AG10803 (cell line): Measurements from ENCODE around the gene GRB14.
"Not testable (repeated sequence)": the region's sequence is repeated elsewhere in the genome, so short reads cannot be mapped to it uniquely, and the experiment has no call there.

Experiments used
- DNase-seq: peaks from one replicate; pipeline ENCODE4 v3.0.0; 2010; ENCODE audit warnings: low read depth
- H3K4me3 ChIP-seq: 2 replicates; pipeline ENCODE4 v1.5.1; 2011; ENCODE audit warnings: mild to moderate bottlenecking, low read length, control low read depth
- CTCF ChIP-seq: conservative IDR thresholded peaks from 2 replicates; pipeline ENCODE4 v1.5.1; 2011; ENCODE audit warnings: mild to moderate bottlenecking, low read length, control low read depth, inconsistent platforms

Gene GRB14

GRCh38 chr2:164478205-164478604 is 143.1 kb downstream of the GRB14 start:
- no peak for DNase-seq
- no peak overlapping the region for H3K4me3 ChIP-seq
- no peak for TF ChIP-seq CTCF

DNA sequence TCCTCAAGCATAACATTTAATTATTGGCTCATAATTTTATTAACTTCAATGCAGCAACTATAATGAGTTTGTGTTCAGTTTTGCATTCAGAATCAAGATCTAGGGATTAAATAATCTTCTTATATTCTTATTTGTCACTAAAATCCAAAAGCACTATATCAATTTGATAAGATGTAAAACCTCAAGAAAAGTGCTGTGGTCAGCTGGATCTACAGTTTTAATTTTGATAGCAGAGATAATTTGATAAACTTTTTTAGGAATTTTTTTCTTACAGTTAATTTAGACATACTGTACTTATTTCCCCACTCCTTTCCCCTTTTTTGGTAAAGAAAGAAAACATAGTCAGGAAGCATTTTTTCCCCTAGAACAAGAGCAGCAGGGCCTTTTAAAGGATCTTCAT is 146.4 kb downstream of the GRB14 start:
- no peak for TF ChIP-seq CTCF
- H3K4me3 ChIP-seq, result no peak overlapping the region
- no peak for DNase-seq

DNA sequence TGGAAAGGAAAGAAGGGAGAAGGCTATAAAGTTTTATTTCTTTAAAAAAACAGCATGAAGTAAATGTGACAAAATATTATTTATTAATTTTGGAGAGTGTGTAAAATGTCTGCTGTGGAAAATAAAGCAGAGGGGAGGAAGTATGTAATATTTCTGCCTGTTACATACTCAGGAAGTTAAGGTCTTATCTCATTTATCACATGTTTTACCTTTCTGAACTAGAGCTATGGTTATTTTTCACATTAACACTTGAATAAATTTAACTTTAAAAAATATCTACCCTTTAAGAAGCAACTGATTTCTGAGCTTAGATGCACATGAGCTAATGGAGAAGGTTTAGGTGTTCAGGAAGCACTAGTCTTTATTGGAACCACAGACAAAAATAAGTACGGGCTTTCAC is 148.3 kb downstream of the GRB14 start:
- DNase-seq, result no peak
- no peak overlapping the region for H3K4me3 ChIP-seq
- no peak for TF ChIP-seq CTCF

GRCh38 chr2:164465047-164465446 is 156.2 kb downstream of the GRB14 start:
- not testable (repeated sequence) for H3K4me3 ChIP-seq, DNase-seq

GRCh38 chr2:164464376-164464775 is 156.9 kb downstream of the GRB14 start:
- no peak overlapping the region for H3K4me3 ChIP-seq
- DNase-seq, result no peak
- TF ChIP-seq CTCF, result no peak

DNA sequence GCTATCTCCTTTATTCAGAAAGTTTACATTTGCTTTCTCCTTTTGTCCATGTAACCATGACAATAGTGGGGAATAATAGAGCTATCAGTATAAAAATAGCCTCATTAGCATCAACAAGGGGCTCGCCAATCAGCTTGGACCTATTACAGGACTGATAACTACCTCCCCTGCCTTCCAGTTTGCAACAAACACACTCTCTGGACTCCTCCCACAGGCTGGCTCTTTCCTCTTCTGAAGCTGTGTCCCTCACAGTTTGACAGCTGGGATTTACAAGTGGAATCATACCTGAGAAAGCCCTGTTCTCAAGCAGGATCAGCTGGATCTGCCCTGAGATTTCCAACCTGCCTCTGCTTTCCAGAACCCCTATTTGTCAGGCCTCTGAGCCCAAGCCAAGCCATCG is 162.5 kb downstream of the GRB14 start:
- TF ChIP-seq CTCF, result no peak
- no peak for DNase-seq
- no peak overlapping the region for H3K4me3 ChIP-seq

DNA sequence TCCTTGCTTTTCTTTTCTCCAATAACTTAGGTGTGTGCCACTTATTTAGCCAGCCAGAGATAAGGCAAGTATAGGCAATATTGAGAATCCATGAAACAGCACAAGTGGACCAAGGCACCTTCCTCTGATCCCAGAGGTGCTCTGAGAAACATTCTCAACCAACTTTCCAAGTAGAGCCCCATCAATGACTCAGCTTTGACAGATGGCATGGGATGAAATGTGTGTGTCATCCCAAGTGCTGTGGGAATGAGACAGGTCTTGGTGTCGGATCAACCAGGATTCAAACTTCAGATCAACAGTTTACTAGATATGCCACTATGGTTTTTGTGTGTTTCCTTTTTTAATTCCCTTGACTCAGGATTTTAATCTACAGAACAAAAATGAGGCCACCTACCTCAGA is 164.0 kb downstream of the GRB14 start:
- no peak for DNase-seq
- no peak for TF ChIP-seq CTCF
- H3K4me3 ChIP-seq, result no peak overlapping the region

- no peak for DNase-seq
- TF ChIP-seq CTCF, result no peak
- no peak overlapping the region for H3K4me3 ChIP-seq
These were observed 164.7 kb downstream of the GRB14 start for GRCh38 chr2:164456619-164457018.
